ENCODE results near the gene BCLAF1. TPM values are rescaled to one million over a fixed set of nuclear protein-coding genes. Genes with fewer than 3 reads are reported as not detected.

Gene BCLAF1, protein sequence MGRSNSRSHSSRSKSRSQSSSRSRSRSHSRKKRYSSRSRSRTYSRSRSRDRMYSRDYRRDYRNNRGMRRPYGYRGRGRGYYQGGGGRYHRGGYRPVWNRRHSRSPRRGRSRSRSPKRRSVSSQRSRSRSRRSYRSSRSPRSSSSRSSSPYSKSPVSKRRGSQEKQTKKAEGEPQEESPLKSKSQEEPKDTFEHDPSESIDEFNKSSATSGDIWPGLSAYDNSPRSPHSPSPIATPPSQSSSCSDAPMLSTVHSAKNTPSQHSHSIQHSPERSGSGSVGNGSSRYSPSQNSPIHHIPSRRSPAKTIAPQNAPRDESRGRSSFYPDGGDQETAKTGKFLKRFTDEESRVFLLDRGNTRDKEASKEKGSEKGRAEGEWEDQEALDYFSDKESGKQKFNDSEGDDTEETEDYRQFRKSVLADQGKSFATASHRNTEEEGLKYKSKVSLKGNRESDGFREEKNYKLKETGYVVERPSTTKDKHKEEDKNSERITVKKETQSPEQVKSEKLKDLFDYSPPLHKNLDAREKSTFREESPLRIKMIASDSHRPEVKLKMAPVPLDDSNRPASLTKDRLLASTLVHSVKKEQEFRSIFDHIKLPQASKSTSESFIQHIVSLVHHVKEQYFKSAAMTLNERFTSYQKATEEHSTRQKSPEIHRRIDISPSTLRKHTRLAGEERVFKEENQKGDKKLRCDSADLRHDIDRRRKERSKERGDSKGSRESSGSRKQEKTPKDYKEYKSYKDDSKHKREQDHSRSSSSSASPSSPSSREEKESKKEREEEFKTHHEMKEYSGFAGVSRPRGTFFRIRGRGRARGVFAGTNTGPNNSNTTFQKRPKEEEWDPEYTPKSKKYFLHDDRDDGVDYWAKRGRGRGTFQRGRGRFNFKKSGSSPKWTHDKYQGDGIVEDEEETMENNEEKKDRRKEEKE
- total RNA-seq (2014; rRNA removed; shearing (Covaris generic)) = 111 and 145 TPM in 2 replicates

DNA sequence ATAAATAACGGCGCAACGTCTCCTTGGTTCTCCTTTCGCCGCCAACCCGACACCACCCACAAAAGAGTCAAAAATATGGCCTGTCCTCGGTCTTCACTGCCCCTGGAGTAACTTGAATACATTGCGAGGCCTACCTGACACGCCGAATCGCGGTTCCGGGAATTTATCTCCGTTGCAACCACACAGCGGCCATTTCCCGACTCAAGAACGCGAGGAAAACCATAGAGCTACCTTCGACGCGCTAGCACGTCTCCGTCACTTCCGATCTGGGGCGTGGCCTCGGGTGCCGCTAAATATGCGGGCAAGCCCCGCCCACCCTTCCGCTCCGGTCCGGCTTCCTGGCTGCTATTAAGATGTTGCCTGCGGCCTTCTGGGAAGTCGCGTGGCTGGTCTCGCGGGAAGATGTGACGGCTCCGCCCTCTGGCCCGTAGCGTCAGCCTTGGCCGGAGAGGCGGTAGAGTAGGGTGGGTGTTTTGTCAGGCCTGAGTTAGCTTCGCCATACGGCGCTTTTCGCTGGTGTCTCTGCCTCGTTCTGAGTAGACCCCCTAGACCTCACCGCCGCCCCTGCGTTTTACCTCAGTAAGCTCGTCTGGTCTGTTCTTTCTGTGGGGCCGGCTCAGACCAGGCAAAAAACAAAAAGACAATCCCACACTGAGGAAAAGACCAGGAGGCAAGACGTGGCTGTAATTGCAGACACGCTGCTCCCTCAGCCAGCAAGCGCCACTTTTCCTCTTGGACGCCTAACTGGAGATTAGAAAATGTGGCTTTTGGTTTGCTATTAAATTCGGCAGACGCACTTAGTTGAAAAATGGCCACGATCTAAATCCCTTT lies at the start of gene BCLAF1:
BCLAF1 (minus strand) TSS at position 268 of the 831 bp plus-strand sequence. CDS start 9,980 bp downstream, outside the sequence.
- DNase-seq (ENCODE audit: low spot score) = peak; percentile 97

DNA sequence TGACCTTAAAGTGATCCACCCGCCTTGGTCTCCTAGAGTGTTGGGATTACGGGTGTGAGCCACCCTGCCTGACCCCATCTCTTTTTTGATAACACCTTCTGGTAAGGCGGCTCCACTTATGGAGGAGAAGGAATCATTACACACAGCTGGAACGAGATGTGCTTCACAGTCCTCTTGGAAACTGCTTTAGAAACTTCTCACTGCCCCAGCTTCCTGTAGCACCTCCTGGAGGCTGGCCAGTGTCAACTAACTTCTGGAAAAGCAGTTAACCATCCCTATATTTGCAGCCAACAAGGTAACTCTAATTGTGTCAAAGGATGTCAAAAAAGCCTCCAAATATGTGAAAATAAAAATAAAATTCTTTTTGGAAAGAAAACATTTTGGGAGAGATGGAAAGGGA lies 48.8 kb upstream of the BCLAF1 start:
- DNase-seq (ENCODE audit: low spot score) = no peak

DNA sequence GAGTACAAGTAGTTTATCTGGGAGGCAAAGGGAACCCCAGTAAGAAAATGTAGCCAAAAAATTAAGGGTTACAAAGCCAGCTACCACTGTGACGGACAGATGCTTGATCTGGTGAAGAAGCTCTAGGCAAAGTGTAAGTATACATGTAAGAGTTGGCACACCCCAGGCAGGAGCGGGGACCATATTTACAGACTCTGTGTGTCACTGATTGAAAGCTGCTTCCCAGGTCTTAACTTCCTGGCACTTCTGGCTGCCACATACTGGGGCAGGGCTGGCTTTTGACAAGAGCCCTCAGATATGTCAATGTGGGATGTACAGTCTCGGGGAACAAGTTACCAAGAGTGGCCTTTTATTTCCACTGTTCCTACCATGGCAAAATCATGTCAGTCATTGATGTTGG lies 48.0 kb upstream of the BCLAF1 start:
- DNase-seq (ENCODE audit: low spot score) = no peak

DNA sequence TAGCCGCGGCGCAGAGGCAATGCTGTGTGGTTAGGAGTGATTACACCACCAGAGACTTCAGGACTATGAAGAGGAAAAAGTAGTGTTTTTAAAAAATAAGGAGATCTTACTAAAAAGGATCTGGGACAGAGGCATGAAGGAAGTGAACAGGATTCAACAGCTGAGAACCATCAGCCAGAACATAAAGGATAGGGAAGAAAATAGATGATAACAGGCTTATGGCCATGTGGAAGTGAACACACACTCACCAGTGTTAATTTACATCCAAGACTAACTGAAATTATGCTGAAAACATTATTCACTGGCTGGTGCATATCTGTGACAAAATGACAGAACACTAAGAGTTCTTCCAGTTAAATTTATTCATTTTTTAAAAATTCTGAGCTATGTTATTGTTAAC lies 47.5 kb upstream of the BCLAF1 start:
- no peak for DNase-seq (ENCODE audit: low spot score)

DNA sequence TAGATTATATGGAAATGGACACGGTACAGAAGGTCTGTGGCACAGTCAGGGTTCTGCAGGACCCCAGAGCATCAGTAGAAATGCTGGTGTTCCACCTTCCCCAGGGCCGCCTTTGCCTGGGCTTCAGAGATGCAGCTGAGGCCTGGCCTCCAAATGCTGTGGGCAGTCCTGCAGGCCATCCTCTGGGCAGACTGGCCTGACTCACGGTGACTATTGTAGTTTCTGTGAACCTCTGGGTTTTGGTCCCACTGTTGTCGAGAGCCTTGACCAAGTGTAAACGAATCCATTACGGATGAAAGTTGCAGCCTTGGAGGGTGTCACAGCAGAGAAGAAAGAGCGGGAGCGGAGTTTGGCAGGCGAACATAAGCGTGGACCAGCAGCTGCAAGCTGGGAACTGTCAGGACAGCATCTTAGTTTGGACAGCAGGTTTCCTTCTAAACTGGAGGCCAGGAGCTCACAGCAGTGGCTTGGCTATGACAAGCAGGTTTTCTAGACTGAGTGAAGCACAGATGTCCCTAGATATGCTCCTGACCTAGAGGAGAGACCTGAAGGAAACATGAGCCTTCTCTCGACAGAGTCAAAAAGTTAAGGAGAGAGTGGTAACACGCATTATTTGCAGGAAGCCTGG lies 46.2 kb upstream of the BCLAF1 start:
- no peak for DNase-seq (ENCODE audit: low spot score)

DNA sequence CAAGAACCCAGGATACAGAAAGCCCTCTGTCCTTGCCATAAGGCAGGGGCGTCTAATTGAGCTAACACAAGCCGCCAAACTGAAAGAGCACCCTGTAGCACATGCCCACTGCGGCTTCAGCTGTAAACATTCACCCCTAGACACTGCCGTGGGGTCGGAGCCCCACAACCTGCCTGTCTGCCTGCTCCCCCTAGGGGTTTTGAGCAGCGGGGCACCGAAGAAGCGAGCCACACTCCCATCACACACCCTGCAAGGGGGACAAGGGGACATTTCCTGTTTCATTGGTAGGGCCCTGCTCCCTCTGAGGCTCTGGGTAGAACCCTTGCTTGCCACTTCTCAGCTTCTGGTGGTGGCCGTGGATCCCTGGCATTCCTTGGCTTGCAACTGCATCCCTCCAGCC lies 45.2 kb upstream of the BCLAF1 start:
- DNase-seq (ENCODE audit: low spot score) = no peak

DNA sequence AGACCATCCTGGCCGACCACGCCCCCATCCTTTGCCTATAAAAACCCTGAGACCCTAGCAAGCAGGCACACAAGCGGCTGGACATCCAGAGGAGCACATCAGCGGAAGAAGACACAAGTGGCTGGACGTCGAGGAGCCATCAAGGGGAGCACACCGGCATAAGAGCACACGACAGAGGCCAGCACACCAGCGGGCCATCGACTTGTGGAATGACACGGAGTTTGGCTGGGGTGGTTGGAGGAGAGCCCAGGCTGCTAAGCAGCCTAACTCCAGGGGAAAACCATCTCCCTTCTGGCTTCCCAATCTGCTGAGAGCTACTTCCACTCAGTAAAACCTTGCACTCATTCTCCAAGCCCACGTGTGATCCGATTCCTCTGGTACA lies 44.8 kb upstream of the BCLAF1 start:
- no peak for DNase-seq (ENCODE audit: low spot score)

DNA sequence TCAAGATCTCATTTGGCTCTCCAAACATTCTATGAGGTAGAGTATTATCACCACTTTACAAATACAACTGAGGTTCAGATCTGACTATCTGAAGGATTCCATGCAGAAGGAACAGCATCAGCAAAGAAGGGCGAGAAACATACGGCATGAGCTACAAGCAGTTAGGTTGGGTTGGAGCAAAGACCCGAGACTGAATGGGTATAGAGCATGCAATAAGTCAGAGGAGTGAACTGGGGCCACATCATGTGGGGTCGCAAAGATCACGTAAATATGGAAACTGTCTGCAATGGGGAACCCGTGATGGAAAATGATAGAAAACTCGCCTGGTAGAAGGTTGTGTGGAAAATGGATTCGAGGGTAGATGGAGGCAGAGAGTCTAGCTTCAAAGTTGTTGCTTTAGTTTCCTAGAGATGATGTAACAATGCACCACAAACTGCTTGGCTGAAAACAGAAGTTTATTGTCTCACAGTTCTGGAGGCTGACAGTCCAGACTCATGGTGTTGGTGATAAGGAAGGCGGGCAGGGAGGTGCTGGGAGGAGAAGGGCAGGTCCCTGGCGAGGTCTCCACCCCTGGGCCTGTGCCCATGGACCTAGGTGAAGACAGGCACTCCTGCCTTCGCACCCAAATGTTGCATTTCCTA lies 44.3 kb upstream of the BCLAF1 start:
- DNase-seq (ENCODE audit: low spot score) = no peak

DNA sequence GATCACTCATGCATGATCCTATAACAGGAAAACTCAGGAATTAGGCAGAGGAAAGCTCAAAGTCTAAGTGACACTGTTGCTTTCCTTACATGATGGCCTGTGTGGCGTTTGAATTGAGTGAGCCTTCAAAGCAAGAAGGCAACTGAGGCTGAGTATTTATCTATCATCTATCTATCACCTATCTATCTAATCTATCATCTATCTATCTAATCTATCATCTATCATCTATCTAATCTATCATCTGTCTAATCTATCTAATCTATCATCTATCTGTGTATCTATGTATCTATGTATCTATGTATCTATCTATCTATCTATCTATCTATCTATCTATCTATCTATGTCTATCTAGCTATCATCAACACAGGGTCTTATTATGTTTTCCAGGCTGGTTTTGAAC lies 41.8 kb upstream of the BCLAF1 start:
- DNase-seq (ENCODE audit: low spot score) = no peak

DNA sequence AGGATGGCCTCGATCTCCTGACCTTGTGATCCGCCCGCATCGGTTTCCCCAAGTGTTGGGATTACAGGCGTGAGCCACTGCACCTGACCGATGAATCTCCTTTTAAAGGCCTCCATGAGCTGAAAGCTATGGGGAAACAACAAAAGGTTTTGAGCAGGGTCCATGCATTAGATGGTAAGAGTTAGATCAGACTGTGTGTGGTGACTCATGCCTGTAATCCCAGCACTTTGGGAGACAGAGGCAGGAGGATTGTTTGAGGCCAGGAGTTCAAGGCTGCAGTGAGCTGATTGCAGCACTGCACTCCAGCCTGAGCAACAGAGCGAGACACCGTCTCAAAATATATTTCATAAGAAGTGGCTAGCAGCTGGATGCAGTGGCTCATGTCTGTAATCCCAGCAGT lies 41.0 kb upstream of the BCLAF1 start:
- DNase-seq (ENCODE audit: low spot score) = no peak

DNA sequence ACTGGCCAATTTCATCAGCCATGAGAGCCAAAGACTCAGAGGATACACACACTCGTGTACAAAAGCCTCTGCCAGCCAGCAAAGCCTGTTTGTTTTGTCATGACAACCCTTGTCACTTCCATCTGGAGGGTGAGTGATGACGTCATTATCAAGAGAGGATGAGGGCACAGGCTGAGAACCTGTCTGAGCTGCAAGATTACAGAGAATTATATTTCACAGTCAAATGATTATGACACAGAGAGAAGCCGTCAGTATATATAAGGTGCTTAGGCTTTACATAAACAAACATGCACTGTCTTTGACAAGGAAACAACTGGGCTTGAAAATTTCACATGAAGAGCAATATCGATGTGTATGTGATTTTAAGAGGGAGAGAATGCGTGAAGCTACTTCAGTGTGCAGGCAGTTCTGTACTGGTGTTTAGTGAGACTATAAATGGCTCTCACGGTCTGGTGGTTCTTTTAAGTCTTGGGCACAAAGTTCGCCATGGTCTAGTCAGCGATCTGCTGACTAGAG lies 36.5 kb upstream of the BCLAF1 start:
- no peak for DNase-seq (ENCODE audit: low spot score)

DNA sequence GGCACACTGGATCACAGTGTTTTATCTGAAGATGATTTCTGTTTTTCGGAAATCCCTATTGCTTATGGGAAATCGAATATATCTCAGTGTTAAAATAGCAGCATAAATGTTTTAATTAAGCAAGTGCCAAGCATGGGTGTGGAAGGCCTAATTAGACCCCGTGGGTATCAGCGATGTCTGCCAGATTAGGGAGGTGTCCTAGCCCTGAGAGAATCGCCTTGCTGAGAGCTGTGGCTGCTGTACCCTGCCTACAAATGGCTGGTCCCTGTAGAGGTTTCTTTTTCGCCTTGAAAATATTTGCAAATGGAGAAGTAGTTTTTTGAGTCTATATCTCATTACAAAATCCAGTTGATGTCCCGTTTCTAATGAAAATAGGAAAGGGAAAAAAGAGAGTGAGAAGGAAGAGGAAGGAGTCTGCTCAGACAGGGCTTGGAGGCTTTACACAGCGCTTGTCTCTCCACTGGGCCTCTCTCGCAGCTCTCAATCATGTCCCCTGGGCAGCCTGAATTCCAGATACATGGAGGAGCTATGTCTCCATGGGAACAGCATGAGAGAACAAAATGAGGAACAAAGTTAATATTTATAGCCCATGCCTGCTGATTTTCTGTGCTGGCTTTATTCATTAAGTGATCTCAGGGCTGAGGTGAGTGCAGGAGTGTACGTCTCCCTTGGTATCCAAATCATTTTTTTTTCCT lies 35.2 kb upstream of the BCLAF1 start:
- DNase-seq (ENCODE audit: low spot score) = no peak

DNA sequence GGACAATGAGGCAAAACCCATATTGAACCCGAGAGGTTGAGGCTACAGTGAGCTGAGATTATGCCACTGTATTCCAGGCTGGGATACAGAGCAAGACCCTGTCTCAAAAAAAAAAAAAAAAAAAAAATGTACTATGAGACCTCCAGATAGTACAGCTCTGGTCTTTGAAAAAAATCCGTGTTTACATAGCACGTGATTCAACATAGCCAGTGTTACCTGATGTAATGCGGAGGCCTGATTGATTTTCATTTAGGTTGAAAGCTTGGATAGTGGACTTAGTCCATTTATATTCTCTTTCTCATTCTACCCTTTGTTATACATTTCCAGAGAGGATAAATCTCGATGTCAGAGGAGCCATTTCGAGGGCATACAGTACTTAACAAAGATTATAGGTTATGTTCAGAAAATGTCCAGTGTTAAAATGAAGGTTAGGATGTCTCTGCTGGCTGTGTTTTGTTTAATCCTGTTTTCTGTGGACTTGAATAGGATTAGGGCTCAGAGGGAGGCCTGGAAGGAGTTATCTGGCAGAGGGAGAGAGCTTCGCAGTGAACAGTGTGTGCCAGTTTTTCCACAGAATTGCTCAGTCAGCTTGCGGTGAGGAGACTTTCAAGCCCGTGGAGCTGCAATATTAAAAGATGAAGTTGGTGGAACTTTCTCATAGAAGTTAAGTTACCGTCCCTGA lies 33.9 kb upstream of the BCLAF1 start:
- DNase-seq (ENCODE audit: low spot score) = no peak

DNA sequence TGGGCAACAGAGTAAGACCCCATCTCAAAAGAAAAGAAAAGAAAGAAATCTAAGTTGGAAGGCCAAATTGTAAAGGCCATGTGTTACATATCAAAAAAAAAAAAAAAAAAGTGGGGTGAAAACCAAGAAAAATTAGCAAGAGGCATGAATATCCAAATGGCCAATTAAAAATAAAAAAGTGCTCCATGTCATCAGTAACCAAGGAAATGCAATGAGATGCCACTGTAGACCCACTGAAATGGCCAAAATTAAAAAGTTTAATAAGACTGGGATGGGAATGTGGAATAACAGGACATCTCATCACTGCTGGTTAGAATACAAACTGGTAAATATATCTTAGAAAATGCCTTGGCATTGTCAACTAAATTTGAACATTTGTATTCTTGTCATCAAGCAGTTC lies 30.1 kb upstream of the BCLAF1 start:
- no peak for DNase-seq (ENCODE audit: low spot score)

DNA sequence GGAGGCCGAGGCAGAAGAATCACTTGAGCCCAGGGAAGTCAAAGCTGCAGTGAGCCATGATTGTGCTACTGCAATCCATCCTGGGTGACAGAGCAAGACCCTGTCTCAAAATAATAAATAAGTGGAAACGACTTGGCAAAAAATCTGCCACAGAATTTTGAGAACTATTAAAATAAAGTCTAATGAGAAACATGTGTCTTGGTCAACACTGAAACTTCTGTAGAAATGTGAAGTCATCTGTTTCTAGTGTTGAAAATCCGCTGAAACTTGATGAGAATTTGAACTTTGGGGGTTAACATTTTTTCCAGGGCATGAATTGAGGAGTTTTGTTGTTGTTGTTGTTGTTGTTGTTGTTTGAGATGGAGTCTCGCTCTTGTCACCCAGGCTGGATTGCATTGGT lies 29.0 kb upstream of the BCLAF1 start:
- DNase-seq (ENCODE audit: low spot score) = no peak

DNA sequence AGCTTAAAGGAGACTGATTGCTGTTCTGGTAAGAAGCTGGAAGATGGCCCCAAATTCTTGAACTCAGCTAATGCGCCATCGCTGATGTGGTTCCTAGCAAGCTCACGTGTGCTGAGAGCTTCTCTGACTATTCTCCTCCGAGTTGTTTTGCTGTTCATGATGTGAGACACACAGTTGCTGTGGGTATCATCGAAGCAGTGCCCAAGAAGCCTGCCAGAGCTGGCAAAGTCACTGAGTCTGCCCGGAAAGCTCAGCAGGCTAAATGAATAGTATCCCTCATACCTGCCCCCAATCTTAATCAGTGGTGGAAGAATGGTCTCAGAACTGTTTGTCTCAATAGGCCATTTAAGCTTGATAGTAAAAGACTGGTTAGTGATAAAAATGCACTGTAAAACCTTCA lies 28.3 kb upstream of the BCLAF1 start:
- no peak for DNase-seq (ENCODE audit: low spot score)

DNA sequence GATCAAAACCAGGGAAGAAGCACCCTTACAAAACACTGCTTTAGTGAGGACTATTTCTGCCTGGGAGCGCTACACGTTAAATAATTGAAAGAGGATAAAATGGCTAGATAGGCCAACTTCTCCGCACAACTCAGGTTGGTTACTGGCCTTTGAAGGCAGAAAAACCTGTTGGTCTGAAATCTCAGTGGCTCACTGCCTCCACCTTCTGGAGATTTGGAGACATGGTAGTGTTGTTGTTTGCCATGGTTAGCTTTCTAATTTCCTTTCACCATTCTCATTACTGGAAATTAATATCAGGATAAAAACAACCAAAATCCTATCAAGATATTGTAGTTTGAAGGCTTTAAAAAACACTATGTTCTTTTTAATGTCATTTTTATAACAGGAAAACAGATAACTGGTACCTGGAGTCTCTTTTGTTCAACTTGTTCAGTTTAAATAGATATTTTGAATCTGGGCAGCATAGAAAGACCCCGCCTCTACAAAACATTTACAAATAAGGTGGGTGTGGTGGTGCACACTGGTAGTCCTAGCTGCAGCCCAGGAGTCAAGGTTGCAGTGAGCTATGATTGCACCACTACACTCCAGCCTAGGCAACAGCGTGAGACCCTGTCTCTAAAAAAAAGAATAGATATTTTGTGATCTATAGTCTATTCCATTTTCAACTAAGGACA lies 27.5 kb upstream of the BCLAF1 start:
- DNase-seq (ENCODE audit: low spot score) = peak; percentile 57

DNA sequence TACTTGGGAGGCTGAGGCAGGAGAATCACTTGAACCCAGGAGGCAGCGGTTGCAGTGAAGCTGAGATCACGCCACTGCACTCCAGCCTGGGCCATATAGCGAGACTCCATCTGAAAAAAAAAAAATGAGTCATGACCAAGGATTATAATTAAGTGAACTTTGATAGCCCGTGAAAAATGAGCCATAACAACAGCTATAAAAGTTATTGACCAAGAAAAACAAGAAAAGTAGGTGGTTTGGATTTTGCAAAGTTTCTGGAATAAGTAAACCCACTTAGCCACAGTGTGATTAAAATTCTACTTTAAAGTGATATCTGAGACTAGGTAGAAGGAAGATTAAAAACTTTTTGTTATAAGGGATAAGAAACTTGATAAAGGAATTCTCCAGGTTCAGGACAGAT lies 25.9 kb upstream of the BCLAF1 start:
- no peak for DNase-seq (ENCODE audit: low spot score)

DNA sequence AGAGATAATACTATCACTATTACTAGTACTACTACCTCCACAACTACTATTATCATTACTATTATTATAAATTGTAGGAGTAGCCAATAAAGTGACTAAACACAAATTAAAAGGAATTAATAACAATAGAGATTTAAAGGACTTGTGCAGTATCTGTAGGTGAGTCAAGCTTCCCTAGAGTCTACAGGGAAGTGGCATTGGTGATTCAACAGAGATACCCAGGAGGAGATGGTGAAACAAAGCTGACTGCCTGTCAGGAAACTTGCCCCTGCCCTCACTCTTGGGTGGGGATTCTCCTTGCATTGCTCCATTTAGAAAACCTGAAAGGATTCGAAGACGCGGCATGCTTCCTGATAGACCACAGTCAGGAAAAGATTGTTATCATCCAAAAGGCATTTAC lies 23.3 kb upstream of the BCLAF1 start:
- DNase-seq (ENCODE audit: low spot score) = no peak
